Esophagus squamous epithelium (tissue), 5 donors: Measurements from ENCODE around the gene TUBG1. TPM values are rescaled to one million over a fixed set of nuclear protein-coding genes. Genes with fewer than 3 reads are reported as not detected.
"Not testable (repeated sequence)": the region's sequence is repeated elsewhere in the genome, so short reads cannot be mapped to it uniquely, and the experiment has no call there.

ENCODE experiments used
- DNase-seq: peaks from one replicate; lab custom pipeline; 2025; lab: John Stamatoyannopoulos, UW
- H3K27ac ChIP-seq, 4 donors: fragments of 200-600 bp; sonication (generic); one replicate each; pipeline ENCODE4 v1.5.1; 2016 to 2019; ENCODE audit warnings: mild to moderate bottlenecking in 1 of 4
- H3K27me3 ChIP-seq, 4 donors: fragments of 200-600 bp; sonication (generic); 1 replicate in 3 of 4; 2 replicates in 1 of 4; pipeline versions ENCODE4 v1.5.1 to v1.6.0; 2017 to 2021; ENCODE audit warnings: antibody characterized with exemption in 1 of 4
- H3K36me3 ChIP-seq, 3 donors: fragments of 200-600 bp; sonication (generic); one replicate each; pipeline ENCODE4 v1.5.1; 2016 to 2019
- H3K4me1 ChIP-seq, 3 donors: fragments of 200-600 bp; sonication (generic); one replicate each; pipeline ENCODE4 v1.5.1; 2017 to 2019
- H3K4me3 ChIP-seq, 4 donors: fragments of 200-600 bp; sonication (generic); 1 replicate in 3 of 4; 2 replicates in 1 of 4; pipeline ENCODE4 v1.5.1; 2016 to 2019; ENCODE audit warnings: mild to moderate bottlenecking in 2 of 4, moderate library complexity in 1 of 4
- H3K9me3 ChIP-seq, 3 donors: fragments of 200-600 bp; sonication (generic); one replicate each; pipeline ENCODE4 v1.5.1; 2016 to 2019
- CTCF ChIP-seq, 6 experiments: fragments of 450-650 bp in 4 of 6; fragments of 200-600 bp in 2 of 6; sonication (generic) in 2 of 6; IDR thresholded peaks; one replicate each; pipeline ENCODE4 v1.5.1; 2016 to 2019; ENCODE audit warnings: antibody characterized with exemption in 6 of 6, mild to moderate bottlenecking in 4 of 6, moderate library complexity in 4 of 6
- POLR2A ChIP-seq, 4 donors: fragments of 450-650 bp; IDR thresholded peaks; one replicate each; pipeline ENCODE4 v1.6.1; 2017; ENCODE audit warnings: antibody characterized with exemption in 4 of 4, mild to moderate bottlenecking in 4 of 4, moderate library complexity in 3 of 4
- WGBS, 2 donors: methylation state at CpG; one replicate each; pipeline ENCODE4 v1.1.5; 2018; 5-methylcytosine and 5-hydroxymethylcytosine counted together
- intact Hi-C: fragments of 100-400 bp; cut with DNase I; formaldehyde crosslinking; loops from one replicate; pipeline ENCODE4 v1.15.0; 2022
- total RNA-seq, 4 donors: library from RNA; depleted of rRNA; stranded (reverse); fragments of >200 nt; gene quantifications; one replicate each; pipeline ENCODE4 v1.1.0, GENCODE V29; 2016
- donor health status: DM: yes; HTN: yes; CAD: no.

The TUBG1 gene
- total RNA-seq, 4 donors from 2014 or later = 22.3 to 61.9 (median 46.5) TPM

- Histone ChIP-seq H3K4me3 (no peak overlapping the region), H3K4me1 (peaks cover 8 to 34% (median 23%) of the 10 kb centered on the region in 3 donors), H3K36me3 (peaks cover 7 to 49% (median 13%) of the 10 kb centered on the region in 3 donors), H3K27ac (no peak overlapping the region), H3K27me3 (no peaks in the 10 kb centered on the region), H3K9me3 (no peaks in the 10 kb centered on the region)
- 93 to 95% methylated on average over 3 to 4 of the region's 4 CpGs for WGBS, 2 donors
- intact Hi-C loops = no loop called here
- TF ChIP-seq CTCF (IDR thresholded peaks at IDR 0.05) = no peak
- TF ChIP-seq POLR2A (IDR thresholded peaks at IDR 0.05) = no peak
- DNase-seq = no peak
Measured at GRCh38 chr17:42612013-42612412, 2.5 kb downstream of the TUBG1 start.

GRCh38 chr17:42613699-42614295 lies 4.3 kb downstream of the TUBG1 start:
- no peaks in the 10 kb centered on the region for H3K9me3 ChIP-seq
- no peak overlapping the region for H3K4me3 ChIP-seq
- no peak for DNase-seq

GRCh38 chr17:42617956-42618431 lies 8.5 kb downstream of the TUBG1 start:
- no peak for DNase-seq
- intact Hi-C loops = no loop called here
- Histone ChIP-seq H3K4me3 (no peak overlapping the region), H3K27ac (peak overlapping the region; percentile 29 to 50 (median 40)), H3K9me3 (no peaks in the 10 kb centered on the region), H3K36me3 (peaks cover 7 to 32% (median 9%) of the 10 kb centered on the region in 3 donors), H3K4me1 (peaks cover 8 to 33% (median 14%) of the 10 kb centered on the region in 3 donors), H3K27me3 (no peaks in the 10 kb centered on the region)
- 9 to 28% methylated on average over 3 to 4 of the region's 4 CpGs for WGBS, 2 donors
- TF ChIP-seq POLR2A (IDR thresholded peaks at IDR 0.05) = no peak
- no peak for TF ChIP-seq CTCF (IDR thresholded peaks at IDR 0.05)

More at GRCh38 chr17:42613699-42614295, 4.3 kb downstream of the TUBG1 start:
- Histone ChIP-seq H3K36me3 (peaks cover 7 to 49% (median 13%) of the 10 kb centered on the region in 3 donors), H3K4me1 (peaks cover 8 to 32% (median 23%) of the 10 kb centered on the region in 3 donors), H3K27me3 (no peaks in the 10 kb centered on the region), H3K27ac (no peak overlapping the region)
- intact Hi-C loops = no loop called here
- WGBS, 2 donors = 95 to 96% methylated on average over 7 to 8 of the region's 17 CpGs
- no peak for TF ChIP-seq CTCF (IDR thresholded peaks at IDR 0.05)

GRCh38 chr17:42618442-42619150 lies 9.1 kb downstream of the TUBG1 start:
- TF ChIP-seq POLR2A (IDR thresholded peaks at IDR 0.05) (no peak), CTCF (IDR thresholded peaks at IDR 0.05) (peak in 4 of 6 experiments; percentile 15 to 52 (median 34))
- Histone ChIP-seq H3K4me3 (no peak overlapping the region), H3K27me3 (no peaks in the 10 kb centered on the region), H3K27ac (peak overlapping the region; percentile 29 to 50 (median 40)), H3K9me3 (no peaks in the 10 kb centered on the region), H3K36me3 (peaks cover 6 to 26% (median 7%) of the 10 kb centered on the region in 3 donors), H3K4me1 (peaks cover 8 to 38% (median 14%) of the 10 kb centered on the region in 3 donors)
- intact Hi-C loops = no loop called here
- no peak for DNase-seq
- 43 to 51% methylated on average over 8 to 9 of the region's 9 CpGs for WGBS, 2 donors

GRCh38 chr17:42621987-42622386 lies 12.5 kb downstream of the TUBG1 start:
- intact Hi-C loops, DNase-seq, H3K27me3 ChIP-seq, H3K4me3 ChIP-seq, H3K36me3 ChIP-seq, H3K9me3 ChIP-seq, H3K27ac ChIP-seq: not testable (repeated sequence)
- 88 to 97% methylated on average over 2 to 3 of the region's 3 CpGs for WGBS, 2 donors
- peaks cover 20 to 52% (median 21%) of the 10 kb centered on the region in 3 donors for H3K4me1 ChIP-seq
